H1 (cell line): ENCODE measurements around the gene APOL3. TPM values are rescaled to one million over a fixed set of nuclear protein-coding genes. Genes with fewer than 3 reads are reported as not detected.

Experiments
- CTCF ChIA-PET: fragments of 300-600 bp; sonication (Branson Sonifier 250); formaldehyde crosslinking; loops from one replicate; lab custom pipeline; 2021; ENCODE audit not compliant: partially characterized antibody; lab: Charles Lee
- POLR2A ChIA-PET: fragments of 300-600 bp; sonication (Branson Sonifier 250); formaldehyde crosslinking; loops from one replicate; lab custom pipeline; 2021; ENCODE audit warnings: inconsistent platforms; ENCODE audit not compliant: partially characterized antibody; lab: Charles Lee
- DNase-seq, 2 experiments: peaks; one replicate each; pipeline versions ENCODE4 v3.0.0 to v3.0.0-alpha.2; 2010 to 2022; ENCODE audit warnings: low spot score in 2 of 2, low read depth in 1 of 2, mixed read lengths in 1 of 2
- FAIRE-seq: peaks from 2 replicates; lab custom pipeline; 2011; peaks lifted over from hg19 to GRCh38; lab: Jason Lieb, UNC
- H2AFZ ChIP-seq: 2 replicates; pipeline ENCODE4 v1.8.1; 2012; ENCODE audit warnings: low read length, inconsistent platforms
- H2AK5ac ChIP-seq: 2 replicates; pipeline ENCODE4 v1.6.1; 2013; ENCODE audit warnings: low read depth, low read length
- H2BK120ac ChIP-seq: replicated peaks from 2 replicates; pipeline ENCODE3; 2013; ENCODE audit warnings: low read depth, low read length, inconsistent platforms
- H2BK12ac ChIP-seq: 2 replicates; pipeline ENCODE4 v1.6.1; 2013; ENCODE audit warnings: low read depth, low read length
- H2BK15ac ChIP-seq: 2 replicates; pipeline ENCODE4 v1.6.1; 2013; ENCODE audit warnings: low read length
- H2BK20ac ChIP-seq: 2 replicates; pipeline ENCODE4 v1.6.1; 2013; ENCODE audit warnings: low read length
- H2BK5ac ChIP-seq: 2 replicates; pipeline ENCODE4 v1.6.1; 2013; ENCODE audit warnings: low read depth, low read length
- H3K14ac ChIP-seq: 2 replicates; pipeline ENCODE4 v1.6.1; 2013; ENCODE audit warnings: inconsistent platforms; ENCODE audit not compliant: insufficient read length
- H3K18ac ChIP-seq: 2 replicates; pipeline ENCODE4 v1.6.1; 2013; ENCODE audit warnings: low read length; ENCODE audit errors: extremely low read depth
- H3K23ac ChIP-seq: 2 replicates; pipeline ENCODE4 v1.6.1; 2013; ENCODE audit warnings: inconsistent platforms; ENCODE audit not compliant: insufficient read length
- H3K23me2 ChIP-seq: 2 replicates; pipeline ENCODE4 v1.6.1; 2013; ENCODE audit warnings: low read depth, low read length
- H3K27ac ChIP-seq: 2 replicates; pipeline ENCODE4 v1.6.1; 2011; ENCODE audit warnings: low read depth, low read length, inconsistent platforms
- H3K27me3 ChIP-seq, 4 experiments: replicated peaks in 1 of 4; 1 replicate in 1 of 4; 2 replicates in 3 of 4; pipeline versions ENCODE4 v1.6.1 to v1.8.1; 2011 to 2013; ENCODE audit warnings: low read length in 3 of 4, mild to moderate bottlenecking in 3 of 4, inconsistent platforms in 2 of 4, mixed read lengths in 2 of 4, moderate library complexity in 1 of 4; ENCODE audit not compliant: control insufficient read depth in 3 of 4, insufficient read depth in 3 of 4; ENCODE audit errors: extremely low read depth in 1 of 4
- H3K36me3 ChIP-seq, 4 experiments: 2 replicates each; pipeline versions ENCODE4 v1.6.1 to v1.8.1; 2011 to 2013; ENCODE audit warnings: mild to moderate bottlenecking in 4 of 4, low read length in 3 of 4, moderate library complexity in 2 of 4, control low read depth in 1 of 4, inconsistent platforms in 1 of 4; ENCODE audit not compliant: insufficient read depth in 4 of 4, control insufficient read depth in 2 of 4
- H3K4ac ChIP-seq: replicated peaks from 2 replicates; pipeline ENCODE3; 2013; ENCODE audit warnings: low read length, low read depth, mixed read lengths, inconsistent platforms; ENCODE audit not compliant: insufficient read length
- H3K4me1 ChIP-seq, 4 experiments: replicated peaks in 1 of 4; 1 replicate in 1 of 4; 2 replicates in 3 of 4; pipeline versions ENCODE4 v1.6.1 to v1.8.1; 2011 to 2013; ENCODE audit warnings: low read length in 3 of 4, inconsistent platforms in 2 of 4, mixed read lengths in 1 of 4; ENCODE audit not compliant: insufficient read depth in 4 of 4, control insufficient read depth in 3 of 4
- H3K4me2 ChIP-seq, 2 experiments: 2 replicates each; pipeline versions ENCODE4 v1.6.1 to v1.8.1; 2011 to 2013; ENCODE audit warnings: low read depth in 2 of 2, low read length in 2 of 2, control low read depth in 1 of 2, inconsistent platforms in 1 of 2, mild to moderate bottlenecking in 1 of 2; ENCODE audit not compliant: insufficient read depth in 1 of 2
- H3K4me3 ChIP-seq, 4 experiments: fragments of 200-600, 300-600 bp in 1 of 4; sonication (generic), shearing (Covaris generic), sonication (Bioruptor Twin) in 1 of 4; 2 replicates each; pipeline versions ENCODE4 v1.5.1 to v1.8.1; 2011 to 2016; ENCODE audit warnings: low read length in 4 of 4, low read depth in 3 of 4, control low read depth in 2 of 4, inconsistent platforms in 2 of 4, mild to moderate bottlenecking in 2 of 4, mixed read lengths in 1 of 4, moderate library complexity in 1 of 4; ENCODE audit not compliant: insufficient read depth in 2 of 4; ENCODE audit errors: extremely low read depth in 1 of 4
- H3K56ac ChIP-seq: replicated peaks from 2 replicates; pipeline ENCODE3; 2013; ENCODE audit warnings: low read depth, mild to moderate bottlenecking, mixed read lengths, low read length, inconsistent platforms; ENCODE audit not compliant: insufficient read length
- H3K79me1 ChIP-seq: 2 replicates; pipeline ENCODE4 v1.6.1; 2013; ENCODE audit warnings: low read depth, low read length, control low read depth
- H3K79me2 ChIP-seq, 2 experiments: 2 replicates each; pipeline versions ENCODE4 v1.6.1 to v1.8.1; 2012 to 2013; ENCODE audit warnings: low read length in 2 of 2, mild to moderate bottlenecking in 2 of 2, inconsistent platforms in 1 of 2; ENCODE audit not compliant: insufficient read depth in 2 of 2, control insufficient read depth in 1 of 2
- H3K9ac ChIP-seq, 4 experiments: replicated peaks in 1 of 4; 1 replicate in 1 of 4; 2 replicates in 3 of 4; pipeline versions ENCODE4 v1.6.1 to v1.8.1; 2011 to 2013; ENCODE audit warnings: low read depth in 3 of 4, low read length in 3 of 4, control low read depth in 2 of 4, mild to moderate bottlenecking in 2 of 4, moderate library complexity in 2 of 4, inconsistent platforms in 1 of 4; ENCODE audit errors: extremely low read depth in 1 of 4
- H3K9me3 ChIP-seq, 2 experiments: 2 replicates each; pipeline versions ENCODE4 v1.6.1 to v1.8.1; 2012 to 2013; ENCODE audit warnings: mild to moderate bottlenecking in 2 of 2, moderate library complexity in 2 of 2, control low read depth in 1 of 2, inconsistent platforms in 1 of 2, low read depth in 1 of 2, low read length in 1 of 2, mixed read lengths in 1 of 2; ENCODE audit not compliant: insufficient read depth in 2 of 2
- H4K20me1 ChIP-seq, 2 experiments: replicated peaks in 1 of 2; 2 replicates each; pipeline versions ENCODE3 to v1.8.1; 2011 to 2013; ENCODE audit warnings: inconsistent platforms in 2 of 2, low read length in 2 of 2, mild to moderate bottlenecking in 1 of 2; ENCODE audit not compliant: insufficient read depth in 2 of 2, control insufficient read depth in 1 of 2
- H4K5ac ChIP-seq: 2 replicates; pipeline ENCODE4 v1.6.1; 2013; ENCODE audit warnings: low read length, low read depth, mixed read lengths, inconsistent platforms; ENCODE audit not compliant: insufficient read length
- H4K8ac ChIP-seq: 2 replicates; pipeline ENCODE4 v1.8.0; 2013; ENCODE audit warnings: mild to moderate bottlenecking, moderate library complexity, low read length, inconsistent platforms; ENCODE audit not compliant: insufficient read depth; ENCODE audit errors: extremely low read depth
- H4K91ac ChIP-seq: replicated peaks from 2 replicates; pipeline ENCODE3; 2013; ENCODE audit warnings: low read length, mixed read lengths, inconsistent platforms; ENCODE audit not compliant: insufficient read length
- BACH1 ChIP-seq: IDR thresholded peaks from 2 replicates; pipeline ENCODE4 v1.6.1; 2012; ENCODE audit warnings: low read length, improper control_type of control experiment
- CHD1 ChIP-seq: IDR thresholded peaks from 2 replicates; pipeline ENCODE4 v1.6.1; 2012; ENCODE audit warnings: low read depth, low read length, improper control_type of control experiment
- CHD2 ChIP-seq: IDR thresholded peaks from 2 replicates; pipeline ENCODE4 v1.6.1; 2012; ENCODE audit warnings: low read length, improper control_type of control experiment
- EZH2 ChIP-seq: fragments of 200-600 bp; sonication (generic); IDR thresholded peaks from 2 replicates; pipeline ENCODE4 v1.7.1; 2012; ENCODE audit warnings: low read depth, mild to moderate bottlenecking, moderate library complexity, low read length, inconsistent platforms; ENCODE audit not compliant: severe bottlenecking
- MAFK ChIP-seq: IDR thresholded peaks from 2 replicates; pipeline ENCODE4 v1.6.1; 2012; ENCODE audit warnings: low read depth, mild to moderate bottlenecking, improper control_type of control experiment, low read length
- MAX ChIP-seq: IDR thresholded peaks from 2 replicates; pipeline ENCODE4 v1.6.1; 2012; ENCODE audit warnings: inconsistent platforms
- SIN3A ChIP-seq, 2 experiments: IDR thresholded peaks in 1 of 2; conservative IDR thresholded peaks in 1 of 2; 2 replicates each; pipeline ENCODE4 v1.6.1; 2011 to 2012; ENCODE audit warnings: low read length in 2 of 2, improper control_type of control experiment in 1 of 2, low read depth in 1 of 2, mild to moderate bottlenecking in 1 of 2
- SIX5 ChIP-seq: IDR thresholded peaks from 2 replicates; pipeline ENCODE4 v1.6.1; 2011; ENCODE audit warnings: mild to moderate bottlenecking, low read depth, low read length
- SP4 ChIP-seq: IDR thresholded peaks from 2 replicates; pipeline ENCODE4 v1.6.1; 2012; ENCODE audit warnings: low read length, inconsistent platforms
- YY1 ChIP-seq: IDR thresholded peaks from 2 replicates; pipeline ENCODE4 v1.6.1; 2011; ENCODE audit warnings: low read depth, mild to moderate bottlenecking, low read length
- WGBS, 2 experiments: shearing (Covaris generic) in 1 of 2; methylation state at CpG; one replicate each; pipeline versions ENCODE4 v1.1.6 to v1.1.7; 2013 to 2015; ENCODE audit warnings: low lambda C conversion rate in 2 of 2, mixed read lengths in 2 of 2, inconsistent platforms in 1 of 2, low coverage in 1 of 2, missing lambda C conversion rate in 1 of 2; ENCODE audit not compliant: insufficient replicate concordance in 2 of 2, insufficient coverage in 1 of 2, insufficient read length in 1 of 2; ENCODE audit errors: extremely low coverage in 1 of 2, missing lambda C conversion rate in 1 of 2; 5-methylcytosine and 5-hydroxymethylcytosine counted together
- polyA plus RNA-seq, 7 experiments: library from polyadenylated mRNA; depleted of rRNA in 3 of 7; stranded (reverse) in 5 of 7; unstranded in 2 of 7; fragments of >200 nt in 5 of 7; fragments of 200-250 nt in 2 of 7; gene quantifications; 1 replicate in 5 of 7; 2 replicates in 1 of 7; 4 replicates in 1 of 7; pipeline versions ENCODE4 v1.2.1 to v1.2.3, GENCODE V29; 2011 to 2013; ENCODE audit warnings: missing spikeins in 2 of 7, mixed read lengths in 2 of 7
- total RNA-seq: library from RNA; stranded (reverse); fragmentation: NEBNext Ultra II Directional; extraction: Animal tissue kit (Norgen Biotek cat#: 25700); gene quantifications from 2 replicates; pipeline ENCODE4 v1.2.1, GENCODE V29; 2021
- TF ChIP-seq, protein P1 (sequence below): IDR thresholded peaks from 2 replicates; pipeline ENCODE4 v1.6.1; 2012; ENCODE audit warnings: inconsistent platforms

The APOL3 gene
- total and polyA plus RNA-seq, 2 of the 8 experiments (the other 6 are each of a cell fraction or from before 2014, with no cell fraction given): 0.12 TPM; not detected in 1

DNA sequence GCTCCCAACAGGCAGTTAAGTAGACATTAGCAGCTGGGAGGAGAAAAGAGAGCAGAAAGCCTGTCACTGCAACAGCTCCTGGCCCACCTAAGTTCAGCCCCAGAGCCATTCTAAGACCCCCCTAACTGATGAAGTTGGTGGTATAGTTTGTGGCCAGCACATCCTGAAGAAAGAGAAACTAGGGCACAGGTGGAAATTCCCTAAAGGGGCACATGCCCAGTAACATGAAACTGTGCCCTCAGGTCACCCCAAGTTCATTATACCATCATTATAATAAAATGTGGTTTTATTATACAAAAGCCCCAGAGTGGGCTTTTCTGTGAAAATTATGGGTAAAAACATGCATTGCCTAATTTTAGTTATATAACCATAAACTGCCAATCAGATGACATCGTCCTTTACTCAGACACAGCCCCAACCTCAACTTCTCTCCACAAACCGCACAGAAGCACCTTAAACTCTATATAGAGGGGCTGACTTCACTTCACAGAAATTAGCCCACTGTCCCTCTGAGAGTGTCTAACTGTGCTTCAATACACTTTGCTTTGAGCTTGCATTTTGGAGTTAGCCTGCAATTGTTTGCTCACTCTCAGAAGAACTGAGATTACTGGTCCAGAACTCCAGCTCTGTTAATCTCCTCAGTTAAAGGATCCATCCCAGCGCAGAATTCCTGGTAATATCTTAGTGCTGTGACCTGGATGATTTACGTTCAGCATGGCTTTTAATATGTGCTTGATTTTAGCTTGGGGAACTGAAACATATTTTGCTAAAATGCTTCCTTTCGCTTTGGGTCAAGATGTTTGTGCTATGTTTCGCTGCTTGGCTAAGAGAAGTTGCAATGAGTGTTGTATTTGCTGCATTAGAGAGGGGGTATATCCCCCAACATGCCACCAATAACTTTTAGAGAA lies 1.8 kb upstream of the APOL3 start:
- Histone ChIP-seq H3K27ac (no peak overlapping the region), H2AFZ (no peak overlapping the region), H3K23me2 (no peaks in the 10 kb centered on the region), H3K56ac (no peak overlapping the region), H3K36me3 (no peaks in the 10 kb centered on the region), H3K79me2 (no peaks in the 10 kb centered on the region), H3K4ac (no peak overlapping the region), H3K79me1 (no peaks in the 10 kb centered on the region), H3K27me3 (no peaks in the 10 kb centered on the region), H3K23ac (no peak overlapping the region), H3K4me1 (no peaks in the 10 kb centered on the region), H3K14ac (no peak overlapping the region), H2BK20ac (no peak overlapping the region), H2BK15ac (no peak overlapping the region), H3K9me3 (no peaks in the 10 kb centered on the region), H3K18ac (no peak overlapping the region), H2BK120ac (no peak overlapping the region), H3K9ac (no peak overlapping the region), H3K4me2 (no peak overlapping the region), H4K20me1 (no peaks in the 10 kb centered on the region), H3K4me3 (no peak overlapping the region), H2AK5ac (no peak overlapping the region), H4K8ac (no peak overlapping the region), H2BK12ac (no peak overlapping the region), H4K91ac (no peak overlapping the region), H2BK5ac (no peak overlapping the region), H4K5ac (no peak overlapping the region)
- no peak for FAIRE-seq
- ChIA-PET CTCF (interaction anchor here (0.9 to 4.7 kb wide), 10 partner anchors 9 to 116 kb away, joined by 3 to 30 read pairs (median 4); no protein-coding TSS in a partner anchor), POLR2A (interaction anchor here (1.1 kb wide), 1 partner anchor 10 kb away, joined by 3 read pairs; no protein-coding TSS in a partner anchor)
- DNase-seq: no peak
- WGBS, 2 experiments: 89% methylated on average over 6 of the region's 6 CpGs; no CpG with 5 or more reads in 1 of the 2 experiments
- TF ChIP-seq EZH2 (no peak), SP4 (no peak), SIN3A (conservative IDR thresholded peaks at IDR 0.05 in 1 of 2, IDR thresholded peaks at IDR 0.05 in 1 of 2; ENCODE audit: low read depth in 1 of 2, low read length in 2 of 2) (no peak), SIX5 (no peak), CHD1 (no peak), BACH1 (no peak), MAFK (no peak), MAX (no peak), CHD2 (no peak), YY1 (no peak)
- TF ChIP-seq, protein P1, sequence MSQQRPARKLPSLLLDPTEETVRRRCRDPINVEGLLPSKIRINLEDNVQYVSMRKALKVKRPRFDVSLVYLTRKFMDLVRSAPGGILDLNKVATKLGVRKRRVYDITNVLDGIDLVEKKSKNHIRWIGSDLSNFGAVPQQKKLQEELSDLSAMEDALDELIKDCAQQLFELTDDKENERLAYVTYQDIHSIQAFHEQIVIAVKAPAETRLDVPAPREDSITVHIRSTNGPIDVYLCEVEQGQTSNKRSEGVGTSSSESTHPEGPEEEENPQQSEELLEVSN: no peak
